HepG2 (cell line): Measurements from ENCODE around the gene BCAS1. TPM values are rescaled to one million over a fixed set of nuclear protein-coding genes. Genes with fewer than 3 reads are reported as not detected.
A peak's percentile ranks its signal among the peaks of the same experiment; 100 is the strongest.

Experiments
- ATAC-seq: fragments of 200-7000 bp; cut with Tn5 transposase; 3 replicates; pipeline ENCODE4 v1.9.1; 2020; ENCODE audit warnings: mild to moderate bottlenecking, moderate library complexity
- BruUV-seq: library from RNA; stranded (reverse); fragments of 400-500 nt; replicated peaks from 2 replicates; lab custom pipeline; 2021; lab: Mats Ljungman, UMichigan
- CTCF ChIA-PET: fragments of 300-600 bp; formaldehyde crosslinking; extraction: SDS; loops from one replicate; lab custom pipeline; 2021; ENCODE audit warnings: low total read pairs, inconsistent platforms, low intra/inter-chr PET ratio; lab: Yijun Ruan, JAX
- POLR2A ChIA-PET: fragments of 350-600 bp; sonication (Branson Sonifier 250); formaldehyde crosslinking; loops from one replicate; lab custom pipeline; 2020; ENCODE audit warnings: antibody characterized with exemption, inconsistent platforms; lab: Yijun Ruan, JAX
- DNase-seq: peaks from one replicate; pipeline ENCODE4 v3.0.0-alpha.2; 2015; ENCODE audit warnings: low spot score
- FAIRE-seq: peaks from 3 replicates; lab custom pipeline; 2011; peaks lifted over from hg19 to GRCh38; lab: Jason Lieb, UNC
- H2AFZ ChIP-seq: one replicate; pipeline ENCODE4 v1.6.1; 2011; ENCODE audit warnings: low read length, inconsistent platforms
- H3K27ac ChIP-seq: fragments of 300-600 bp; 3 replicates; pipeline ENCODE4 v1.8.0; 2011; ENCODE audit warnings: mixed run types, mild to moderate bottlenecking, mixed read lengths, low read length, inconsistent platforms; ENCODE audit not compliant: insufficient read depth; ENCODE audit errors: extremely low read length
- H3K27me3 ChIP-seq, 2 experiments: fragments of 200-600 bp in 1 of 2; 2 replicates in 1 of 2; 3 replicates in 1 of 2; pipeline versions ENCODE4 v1.6.0 to v1.8.0; 2011; ENCODE audit warnings: low read length in 2 of 2, mild to moderate bottlenecking in 2 of 2, moderate library complexity in 2 of 2, inconsistent platforms in 1 of 2; ENCODE audit not compliant: insufficient read depth in 2 of 2, control insufficient read depth in 1 of 2
- H3K36me3 ChIP-seq, 2 experiments: fragments of 200-600 bp in 1 of 2; replicated peaks in 1 of 2; 2 replicates in 1 of 2; 3 replicates in 1 of 2; pipeline versions ENCODE4 v1.5.1 to v1.8.0; 2011; ENCODE audit warnings: low read length in 2 of 2, inconsistent platforms in 1 of 2; ENCODE audit not compliant: insufficient read depth in 2 of 2, control insufficient read depth in 1 of 2
- H3K4me1 ChIP-seq: 2 replicates; pipeline ENCODE4 v1.5.1; 2012; ENCODE audit warnings: low read length, inconsistent platforms; ENCODE audit not compliant: insufficient read depth
- H3K4me2 ChIP-seq: 2 replicates; pipeline ENCODE4 v1.6.0; 2011; ENCODE audit warnings: low read depth, low read length, inconsistent platforms
- H3K4me3 ChIP-seq, 3 experiments: fragments of 200-600 bp in 1 of 3; sonication (generic), shearing (Covaris generic) in 1 of 3; replicated peaks in 1 of 3; 2 replicates each; pipeline ENCODE4 v1.5.1; 2011 to 2016; ENCODE audit warnings: low read length in 3 of 3, inconsistent platforms in 2 of 3, low read depth in 2 of 3, mild to moderate bottlenecking in 2 of 3, control low read depth in 1 of 3, mixed read lengths in 1 of 3; ENCODE audit not compliant: insufficient read depth in 1 of 3
- H3K79me2 ChIP-seq: one replicate; pipeline ENCODE4 v1.6.1; 2011; ENCODE audit warnings: low read length, inconsistent platforms; ENCODE audit not compliant: insufficient read depth
- H3K9ac ChIP-seq: 2 replicates; pipeline ENCODE4 v1.6.0; 2011; ENCODE audit warnings: mild to moderate bottlenecking, low read depth, low read length, inconsistent platforms; ENCODE audit not compliant: insufficient read depth
- H3K9me3 ChIP-seq: 2 replicates; pipeline ENCODE4 v1.5.1; 2012; ENCODE audit warnings: mild to moderate bottlenecking, low read length
- H4K20me1 ChIP-seq: 2 replicates; pipeline ENCODE4 v1.6.0; 2011; ENCODE audit warnings: inconsistent platforms, mild to moderate bottlenecking, low read length, moderate library complexity; ENCODE audit not compliant: insufficient read depth
- ARNTL ChIP-seq: sonication (generic); formaldehyde crosslinking; IDR thresholded peaks from 2 replicates; pipeline ENCODE4 v1.4.0; 2020; ENCODE audit warnings: mild to moderate bottlenecking, missing genetic modification reagents
- CEBPG ChIP-seq: IDR thresholded peaks from 2 replicates; pipeline ENCODE4 v1.6.1; 2016
- MIXL1 ChIP-seq: IDR thresholded peaks from 2 replicates; pipeline ENCODE4 v1.6.1; 2016
- MLX ChIP-seq: IDR thresholded peaks from 2 replicates; pipeline ENCODE4 v1.6.1; 2016
- RBM39 ChIP-seq: fragments of 200-400 bp; formaldehyde crosslinking; IDR thresholded peaks from one replicate; pipeline ENCODE4 v1.6.1; 2018; ENCODE audit warnings: antibody characterized with exemption, mild to moderate bottlenecking, low read depth, low read length; ENCODE audit not compliant: poor library complexity, severe bottlenecking
- TBL1XR1 ChIP-seq: fragments of 150-350 bp; IDR thresholded peaks from 2 replicates; pipeline ENCODE4 v1.6.1; 2014; ENCODE audit warnings: borderline replicate concordance, low read length; ENCODE audit not compliant: partially characterized antibody
- TFAP4 ChIP-seq: sonication (generic); IDR thresholded peaks from 2 replicates; pipeline ENCODE4 v1.6.1; 2016; ENCODE audit warnings: low read depth, borderline replicate concordance
- ZBTB33 ChIP-seq: sonication (generic); formaldehyde crosslinking; IDR thresholded peaks from 2 replicates; pipeline ENCODE4 v1.4.0; 2020; ENCODE audit warnings: missing genetic modification reagents
- ZBTB38 ChIP-seq: sonication (generic); formaldehyde crosslinking; IDR thresholded peaks from 2 replicates; pipeline ENCODE4 v1.5.1; 2020; ENCODE audit warnings: mild to moderate bottlenecking, missing genetic modification reagents
- ZNF263 ChIP-seq: sonication (generic); formaldehyde crosslinking; IDR thresholded peaks from 2 replicates; pipeline ENCODE4 v1.4.0; 2020; ENCODE audit warnings: missing genetic modification reagents
- ZNF407 ChIP-seq: sonication (generic); formaldehyde crosslinking; IDR thresholded peaks from one replicate; pipeline ENCODE4 v1.5.1; 2020; ENCODE audit warnings: mild to moderate bottlenecking, missing genetic modification reagents; ENCODE audit errors: not compliant biosample characterization
- ZNF737 ChIP-seq: sonication (generic); formaldehyde crosslinking; IDR thresholded peaks from 2 replicates; pipeline ENCODE4 v1.5.0; 2020; ENCODE audit warnings: missing genetic modification reagents, mild to moderate bottlenecking, borderline replicate concordance
- WGBS: methylation state at CpG from one replicate; pipeline ENCODE4 v1.1.6; 2017; ENCODE audit warnings: low lambda C conversion rate; 5-methylcytosine and 5-hydroxymethylcytosine counted together
- in situ Hi-C: cut with HindIII; loops from 2 replicates; pipeline ENCODE4 v1.10.0; 2017; ENCODE audit warnings: low pct_unique_long_range_greater_than_20kb; ENCODE audit not compliant: extremely low pct_ligation_motif_present
- intact Hi-C: fragments of 100-400 bp; cut with micrococcal nuclease; formaldehyde crosslinking; loops from one replicate; pipeline ENCODE4 v1.10.0; 2022; ENCODE audit not compliant: unreplicated experiment
- polyA plus RNA-seq, 8 experiments: library from polyadenylated mRNA; depleted of rRNA in 3 of 8; stranded (reverse) in 7 of 8; unstranded in 1 of 8; fragments of >200 nt; fragmentation: Illumina TruSeq in 4 of 8; extraction: Trizol in 4 of 8; gene quantifications; 2 replicates each; pipeline versions ENCODE4 v1.2.1 to v1.2.3, GENCODE V29; 2011 to 2016; ENCODE audit warnings: low read depth in 4 of 8, missing spikeins in 1 of 8, mixed read lengths in 1 of 8; ENCODE audit not compliant: insufficient read depth in 1 of 8
- total RNA-seq, 5 experiments: library from RNA; depleted of rRNA; stranded (reverse); fragments of >200 nt; fragmentation: Illumina TruSeq; extraction: Trizol; gene quantifications; 2 replicates each; pipeline ENCODE4 v1.2.3, GENCODE V29; 2016; ENCODE audit warnings: low read depth in 1 of 5

The BCAS1 gene
- total and polyA plus RNA-seq, 2 of the 13 experiments (the other 11 are each of a cell fraction or from before 2014, with no cell fraction given), result 0.55 to 0.91 TPM

DNA sequence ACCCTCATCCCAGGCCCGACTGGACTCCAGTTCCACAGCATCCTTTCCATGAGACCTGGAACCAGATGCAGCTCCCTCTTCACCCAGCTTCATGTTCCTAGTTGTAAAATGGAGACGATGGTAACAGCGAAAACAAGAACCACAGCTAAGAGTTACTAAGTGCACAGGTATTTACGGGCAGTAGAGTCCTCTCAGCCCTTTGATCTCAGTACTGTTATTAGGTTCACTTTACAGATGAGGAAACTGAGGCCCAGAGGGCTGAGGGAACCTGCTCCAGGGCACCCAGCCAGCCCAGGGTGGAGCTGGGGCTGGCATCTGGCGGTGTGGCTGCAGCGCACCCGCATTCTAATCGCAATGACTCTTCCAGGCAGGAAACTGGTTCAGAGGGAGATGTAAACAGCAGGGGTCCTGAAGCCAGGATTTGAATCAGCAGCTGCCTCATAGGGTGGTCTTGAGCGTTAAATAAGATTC lies 858 bp downstream of the BCAS1 start:
- no TSS peak for BruUV-seq
- FAIRE-seq, result no peak
- Histone ChIP-seq H2AFZ (no peak overlapping the region), H3K36me3 (no peaks in the 10 kb centered on the region), H3K4me2 (peak overlapping the region; percentile 71), H3K4me3 (peak overlapping the region in 1 of 3 experiments; percentile 52; a peak in 1 of 6 replicates), H3K4me1 (peaks cover 59% of the 10 kb centered on the region), H3K79me2 (no peaks in the 10 kb centered on the region), H3K27me3 (no peaks in the 10 kb centered on the region; a peak in 1 of 5 replicates), H3K27ac (no peak overlapping the region), H3K9me3 (no peaks in the 10 kb centered on the region), H4K20me1 (no peaks in the 10 kb centered on the region), H3K9ac (peak overlapping the region; percentile 4; the same call in 1 of the 2 replicates)
- in situ Hi-C loops (loop anchor here (10.0 kb wide), 1 partner anchor 495 kb away; no protein-coding TSS in a partner anchor), intact Hi-C loops (no loop called here)
- no peak for ATAC-seq
- ChIA-PET CTCF (no interaction called here), POLR2A (interaction anchor here (1.1 to 2.7 kb wide), 6 partner anchors 14 to 490 kb away, joined by 3 to 16 read pairs (median 8); partner anchors contain the start of gene PFDN4)
- 63% methylated on average over 9 of the region's 9 CpGs for WGBS
- DNase-seq, result no peak
- TF ChIP-seq ARNTL (CRISPR knock-in tag) (0 out of 2 replicates have a peak, but pooled peaks have one; percentile 12), RBM39 (no peak), TBL1XR1 (no peak), ZNF407 (CRISPR knock-in tag) (peak; percentile 25), MLX (CRISPR knock-in tag) (no peak), ZNF263 (peak; percentile 18; the same call in 1 of the 2 replicates), ZBTB38 (CRISPR knock-in tag) (0 out of 2 replicates have a peak, but pooled peaks have one; percentile 23), TFAP4 (no peak), ZNF737 (0 out of 2 replicates have a peak, but pooled peaks have one; percentile 36), ZBTB33 (CRISPR knock-in tag) (peak; percentile 87), MIXL1 (CRISPR knock-in tag) (no peak), CEBPG (no peak)
